Measurements from ENCODE around the gene PTPRD. TPM values are rescaled to one million over a fixed set of nuclear protein-coding genes. Genes with fewer than 3 reads are reported as not detected.

The PTPRD gene
- total RNA-seq, 1 experiment from 2014 or later: not detected

- TF ChIP-seq EZH2 (IDR thresholded peaks at IDR 0.05; ENCODE audit: borderline replicate concordance, low read depth, low read length, poor library complexity, severe bottlenecking): no peak
- TF ChIP-seq CTCF (conservative IDR thresholded peaks at IDR 0.05; ENCODE audit: low read depth, low read length): no peak
These were observed 1938.3 kb downstream of the PTPRD start for GRCh38 chr9:8674536-8674935.

GRCh38 chr9:8673830-8674229 is 1939.0 kb downstream of the PTPRD start:
- ChIA-PET CTCF (no interaction called here), POLR2A (ENCODE audit: low non-redundant PET) (no interaction called here)
- no peak overlapping the region for H3K27ac ChIP-seq (ENCODE audit: low read depth, low read length, poor library complexity, severe bottlenecking)
- no peak for DNase-seq (ENCODE audit: low spot score)
- H3K4me1 ChIP-seq (ENCODE audit: insufficient read depth, low read length, poor library complexity, severe bottlenecking): no peaks in the 10 kb centered on the region
- TF ChIP-seq EZH2 (IDR thresholded peaks at IDR 0.05; ENCODE audit: borderline replicate concordance, low read depth, low read length, poor library complexity, severe bottlenecking): no peak
- no peak for TF ChIP-seq CTCF (conservative IDR thresholded peaks at IDR 0.05; ENCODE audit: low read depth, low read length)
- H3K36me3 ChIP-seq (ENCODE audit: insufficient read depth, low read length, poor library complexity, severe bottlenecking): no peaks in the 10 kb centered on the region
- intact Hi-C loops (cut with micrococcal nuclease; ENCODE audit: unreplicated experiment): no loop called here
- H3K4me3 ChIP-seq (ENCODE audit: low read depth, low read length, poor library complexity, severe bottlenecking): no peak overlapping the region
- H3K9me3 ChIP-seq (ENCODE audit: low read depth, low read length, poor library complexity, severe bottlenecking): no peaks in the 10 kb centered on the region
- BruUV-seq (replicated peaks): no TSS peak
- H3K27me3 ChIP-seq (replicated peaks; ENCODE audit: insufficient read depth, low read depth, low read length, poor library complexity): peaks cover 23% of the 10 kb centered on the region

More at GRCh38 chr9:8674536-8674935, 1938.3 kb downstream of the PTPRD start:
- H3K4me3 ChIP-seq (ENCODE audit: low read depth, low read length, poor library complexity, severe bottlenecking): no peak overlapping the region
- H3K9me3 ChIP-seq (ENCODE audit: low read depth, low read length, poor library complexity, severe bottlenecking): no peaks in the 10 kb centered on the region
- POLR2A ChIA-PET (ENCODE audit: low non-redundant PET): no interaction called here
- H3K36me3 ChIP-seq (ENCODE audit: insufficient read depth, low read length, poor library complexity, severe bottlenecking): no peaks in the 10 kb centered on the region
- CTCF ChIA-PET: no interaction called here
- H3K4me1 ChIP-seq (ENCODE audit: insufficient read depth, low read length, poor library complexity, severe bottlenecking): no peaks in the 10 kb centered on the region
- no TSS peak for BruUV-seq (replicated peaks)
- no peak for DNase-seq (ENCODE audit: low spot score)
- H3K27ac ChIP-seq (ENCODE audit: low read depth, low read length, poor library complexity, severe bottlenecking): no peak overlapping the region
- intact Hi-C loops (cut with micrococcal nuclease; ENCODE audit: unreplicated experiment): no loop called here
- peaks cover 16% of the 10 kb centered on the region for H3K27me3 ChIP-seq (replicated peaks; ENCODE audit: insufficient read depth, low read depth, low read length, poor library complexity)

DNA sequence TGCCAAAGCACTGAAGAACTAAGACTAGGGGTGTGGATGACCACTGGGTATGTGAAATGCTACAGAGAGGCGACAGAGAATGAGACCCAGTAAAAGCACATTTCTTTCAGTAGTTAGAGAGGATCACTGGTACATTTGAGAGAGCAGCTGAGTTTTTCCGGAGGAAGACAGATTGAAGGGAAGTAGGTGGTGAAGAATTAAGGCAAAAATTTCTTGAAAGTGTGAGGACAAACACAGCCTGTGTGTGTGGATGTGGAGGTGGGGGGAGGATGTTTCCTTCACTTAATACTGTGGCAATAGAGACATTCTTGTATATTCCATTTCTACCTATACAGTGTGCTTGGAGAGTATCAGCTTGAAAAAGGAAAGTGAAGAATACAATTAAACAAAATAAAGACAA is 1942.1 kb downstream of the PTPRD start:
- TF ChIP-seq CTCF (conservative IDR thresholded peaks at IDR 0.05; ENCODE audit: low read depth, low read length): no peak
- no peak for TF ChIP-seq EZH2 (IDR thresholded peaks at IDR 0.05; ENCODE audit: borderline replicate concordance, low read depth, low read length, poor library complexity, severe bottlenecking)
- ChIA-PET CTCF (no interaction called here), POLR2A (ENCODE audit: low non-redundant PET) (no interaction called here)
- Histone ChIP-seq H3K4me3 (ENCODE audit: low read depth, low read length, poor library complexity, severe bottlenecking) (no peak overlapping the region), H3K36me3 (ENCODE audit: insufficient read depth, low read length, poor library complexity, severe bottlenecking) (no peaks in the 10 kb centered on the region), H3K9me3 (ENCODE audit: low read depth, low read length, poor library complexity, severe bottlenecking) (no peaks in the 10 kb centered on the region), H3K27me3 (replicated peaks; ENCODE audit: insufficient read depth, low read depth, low read length, poor library complexity) (peaks cover 35% of the 10 kb centered on the region), H3K27ac (ENCODE audit: low read depth, low read length, poor library complexity, severe bottlenecking) (no peak overlapping the region), H3K4me1 (ENCODE audit: insufficient read depth, low read length, poor library complexity, severe bottlenecking) (no peaks in the 10 kb centered on the region)
- DNase-seq (ENCODE audit: low spot score): no peak
- no TSS peak for BruUV-seq (replicated peaks)
- intact Hi-C loops (cut with micrococcal nuclease; ENCODE audit: unreplicated experiment): no loop called here
